Measurements from ENCODE around the gene PPP2R2B.

Gene PPP2R2B

GRCh38 chr5:146878476-146879172 is at the start of gene PPP2R2B:
Gene PPP2R2B (minus strand): TSS chr5:146878757.
- DNase-seq (ENCODE audit: low spot score), result no peak

DNA sequence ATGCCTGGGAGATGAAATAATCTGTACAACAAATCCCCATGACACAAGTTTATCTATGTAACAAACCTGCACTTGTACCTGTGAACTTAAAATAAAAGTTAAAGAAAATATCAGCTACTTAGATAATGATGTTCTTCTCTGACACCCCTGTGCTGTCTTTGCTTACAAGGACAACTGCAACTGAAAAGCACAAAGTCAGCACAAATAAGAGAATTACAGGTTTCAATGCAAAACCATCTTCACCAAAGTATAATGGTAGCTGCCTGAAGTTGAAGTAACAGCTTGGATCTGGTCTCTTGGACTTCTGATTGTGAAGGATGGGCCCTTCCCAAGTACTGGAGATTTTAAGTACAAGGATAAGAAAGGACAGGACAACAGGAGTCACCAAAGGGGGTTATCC is 45.6 kb upstream of the PPP2R2B start:
- no peak for DNase-seq (ENCODE audit: low spot score)

GRCh38 chr5:146921225-146921624 is 42.7 kb upstream of the PPP2R2B start:
- no peak for DNase-seq (ENCODE audit: low spot score)

GRCh38 chr5:146920351-146920881 is 41.9 kb upstream of the PPP2R2B start:
- no peak for DNase-seq (ENCODE audit: low spot score)

DNA sequence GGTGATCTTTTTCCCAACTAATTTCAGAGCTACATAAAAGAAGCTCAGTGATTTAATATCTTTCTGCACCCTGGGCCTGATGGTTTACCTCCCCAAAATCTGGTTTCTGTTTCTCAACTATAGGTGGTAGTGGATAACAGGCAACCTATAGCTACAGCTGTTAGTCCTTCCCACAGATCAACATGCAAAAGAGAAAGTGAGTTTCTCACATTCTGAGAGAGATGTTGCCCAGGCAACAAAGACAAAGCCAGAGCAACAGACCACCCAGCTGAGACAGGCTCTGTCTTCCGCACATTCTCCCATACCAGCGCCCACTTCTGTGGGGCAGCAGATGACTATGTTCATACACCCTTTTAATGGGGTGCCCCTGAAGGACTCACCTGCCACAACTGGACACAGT is 40.7 kb upstream of the PPP2R2B start:
- no peak for DNase-seq (ENCODE audit: low spot score)

GRCh38 chr5:146917931-146918330 is 39.4 kb upstream of the PPP2R2B start:
- no peak for DNase-seq (ENCODE audit: low spot score)

DNA sequence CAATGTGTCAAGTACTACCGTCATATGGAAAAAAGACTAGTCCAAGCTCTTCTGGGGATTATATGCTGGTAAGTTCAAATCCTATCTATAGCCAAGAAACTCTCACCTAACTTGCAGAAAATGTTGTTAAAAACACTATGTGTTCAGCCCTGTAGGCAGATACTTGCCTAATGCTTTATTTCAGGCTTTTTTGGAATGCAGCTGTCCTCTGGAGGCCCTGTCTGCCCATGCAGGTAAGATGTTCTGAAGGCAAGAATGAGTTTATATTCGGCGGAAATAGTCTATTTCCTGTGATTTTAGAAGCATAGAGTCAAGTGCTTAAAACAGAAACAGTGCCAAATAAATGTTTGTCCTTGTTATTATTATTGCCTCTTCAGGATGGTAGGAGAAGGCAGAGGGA is 34.3 kb upstream of the PPP2R2B start:
- no peak for DNase-seq (ENCODE audit: low spot score)

GRCh38 chr5:146910239-146910638 is 31.7 kb upstream of the PPP2R2B start:
- DNase-seq (ENCODE audit: low spot score), result no peak

- DNase-seq (ENCODE audit: low spot score), result no peak
These were observed 30.9 kb upstream of the PPP2R2B start for GRCh38 chr5:146909255-146910068.

GRCh38 chr5:146906803-146907202 is 28.2 kb upstream of the PPP2R2B start:
- DNase-seq (ENCODE audit: low spot score), result no peak

DNA sequence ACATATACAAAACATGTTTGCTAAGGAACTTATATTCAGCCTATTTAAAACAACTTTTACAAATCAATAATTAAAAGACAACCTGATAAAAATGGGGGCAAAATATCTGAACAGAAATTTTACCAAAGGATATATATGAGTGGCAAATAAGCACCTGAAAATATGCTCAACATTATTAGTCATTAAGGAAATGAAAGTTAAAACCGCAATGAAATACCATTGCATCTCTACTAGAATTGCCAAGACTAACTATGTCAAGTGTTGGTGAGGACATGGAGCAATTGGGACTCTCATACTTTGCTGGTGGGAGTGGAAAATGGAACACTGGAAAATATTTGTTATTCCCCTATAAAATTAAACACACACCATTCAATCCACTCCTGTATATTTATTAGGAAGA is 26.3 kb upstream of the PPP2R2B start:
- DNase-seq (ENCODE audit: low spot score), result no peak

DNA sequence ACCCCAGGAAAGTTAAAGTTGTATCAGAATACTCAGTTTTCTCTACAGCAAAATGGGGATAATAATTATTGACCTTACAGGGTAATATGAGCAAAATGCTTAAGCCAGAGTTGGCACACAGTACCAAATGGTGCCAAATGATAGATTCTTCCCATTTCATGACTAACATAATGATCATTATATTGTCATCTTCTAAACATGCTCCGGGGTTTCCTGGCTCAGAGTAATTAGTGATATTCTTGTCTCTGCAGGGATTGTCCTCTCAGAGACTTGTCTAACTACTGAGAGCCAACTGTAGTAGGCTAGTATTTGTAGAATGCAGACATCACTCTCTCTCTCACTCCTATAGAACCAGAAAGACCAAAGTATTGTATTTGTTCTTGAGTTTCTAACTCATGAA is 25.2 kb upstream of the PPP2R2B start:
- no peak for DNase-seq (ENCODE audit: low spot score)

GRCh38 chr5:146902471-146902870 is 23.9 kb upstream of the PPP2R2B start:
- DNase-seq (ENCODE audit: low spot score), result no peak

GRCh38 chr5:146897061-146897460 is 18.5 kb upstream of the PPP2R2B start:
- no peak for DNase-seq (ENCODE audit: low spot score)

DNA sequence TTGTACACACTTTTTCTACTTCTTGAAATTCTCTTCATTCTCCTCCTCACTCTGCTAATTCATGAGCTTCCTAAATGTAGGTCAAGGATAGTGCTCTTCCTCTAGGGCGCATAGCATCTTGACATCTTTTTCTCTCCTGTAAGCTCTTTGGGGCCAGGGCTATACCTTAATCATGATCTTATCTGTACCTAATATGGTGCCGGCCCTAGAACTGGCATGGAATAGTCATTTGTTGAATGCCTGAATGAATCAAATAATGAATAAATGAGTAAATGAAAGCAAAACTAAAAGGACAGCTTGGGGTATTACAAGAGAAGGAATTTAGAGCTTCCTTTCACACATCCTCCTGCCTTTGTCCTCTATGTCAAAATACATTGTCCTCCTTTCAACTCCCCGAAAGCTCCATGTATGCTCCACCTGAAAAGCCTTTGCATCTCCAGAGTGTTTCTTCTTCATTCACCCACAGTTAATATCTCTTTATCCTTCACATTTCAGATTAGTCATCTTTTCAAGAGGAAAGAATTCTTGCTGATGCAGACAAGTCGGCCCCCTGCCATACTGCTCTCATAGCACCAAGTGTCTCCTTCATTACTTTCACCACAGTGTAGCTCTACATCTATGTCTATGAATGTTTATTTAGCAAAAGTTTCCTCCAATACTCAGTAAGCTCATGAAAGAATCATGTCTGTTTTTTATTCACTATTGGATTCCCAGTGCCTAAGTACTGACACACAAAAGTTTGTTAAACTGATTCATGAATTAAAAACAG is 16.4 kb upstream of the PPP2R2B start:
- DNase-seq (ENCODE audit: low spot score), result no peak

DNA sequence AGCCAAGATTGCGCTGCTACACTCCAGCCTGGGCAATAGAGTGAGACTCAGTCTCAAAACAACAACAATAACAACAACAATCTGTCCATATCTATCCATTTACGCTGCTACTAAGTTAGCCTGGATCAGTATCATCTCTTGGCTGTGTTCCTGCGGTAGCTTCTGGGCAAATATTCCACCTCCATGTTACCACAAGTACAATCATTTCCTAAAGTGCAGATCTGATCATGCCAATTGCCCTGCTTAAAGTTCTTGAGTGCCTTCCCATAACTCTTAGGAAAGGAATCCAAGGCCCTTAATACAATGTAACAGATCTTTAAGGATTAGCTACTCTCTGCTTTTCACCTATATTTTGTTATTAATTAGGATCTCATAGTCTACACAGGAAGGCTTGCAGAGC is 15.4 kb upstream of the PPP2R2B start:
- DNase-seq (ENCODE audit: low spot score), result no peak

GRCh38 chr5:146892231-146892630 is 13.7 kb upstream of the PPP2R2B start:
- no peak for DNase-seq (ENCODE audit: low spot score)

DNA sequence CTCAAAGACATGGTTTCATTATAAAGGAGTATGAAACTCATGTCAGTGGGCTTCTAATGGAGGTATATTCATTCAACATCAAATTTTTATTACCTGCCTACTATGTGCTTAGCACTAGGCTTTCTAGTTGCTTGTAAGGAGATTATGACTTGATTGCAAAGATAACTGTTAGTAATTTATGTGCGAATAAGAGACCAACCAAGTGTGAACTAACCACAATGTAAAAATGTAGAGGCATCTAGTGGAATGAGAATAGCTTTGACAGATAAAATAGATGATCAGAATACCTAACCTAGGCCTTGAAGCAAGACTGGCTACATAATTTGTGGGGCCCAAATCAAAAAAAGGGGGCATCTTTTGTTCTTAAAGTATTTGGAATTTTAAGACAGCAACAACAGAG is 13.0 kb upstream of the PPP2R2B start:
- DNase-seq (ENCODE audit: low spot score), result no peak

DNA sequence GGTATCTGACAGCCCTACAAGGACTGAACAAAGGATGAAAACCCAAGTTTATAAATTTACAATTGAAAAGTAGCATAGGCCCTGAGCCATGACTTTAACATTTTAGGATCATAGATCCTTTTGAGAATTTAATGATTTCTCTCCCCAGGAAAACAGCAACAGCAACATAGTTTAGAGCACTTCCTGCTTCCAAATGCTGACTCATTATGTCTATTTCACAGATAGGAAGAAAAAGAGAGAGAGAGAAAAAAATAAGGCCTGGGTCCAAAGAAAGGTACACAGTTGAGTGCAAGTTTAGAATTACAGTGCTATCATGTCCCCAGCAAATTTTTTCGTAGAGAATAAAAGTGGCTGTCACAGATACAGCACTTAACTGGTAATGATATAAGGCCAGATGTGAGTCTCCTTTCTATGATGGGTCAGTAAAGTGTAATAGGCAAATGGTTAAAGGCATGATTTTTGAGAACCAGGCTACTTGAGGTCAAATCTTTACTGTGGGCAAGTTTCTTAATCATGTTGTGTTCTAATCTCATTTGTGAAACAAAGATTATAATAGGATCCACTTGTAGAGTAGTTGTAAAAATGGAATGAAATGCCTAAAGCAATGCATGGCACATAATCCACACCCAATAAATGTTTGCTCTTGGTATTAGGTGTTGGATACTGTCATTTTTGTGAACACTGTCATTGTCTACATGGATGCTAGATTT is 12.3 kb upstream of the PPP2R2B start:
- DNase-seq (ENCODE audit: low spot score), result no peak

DNA sequence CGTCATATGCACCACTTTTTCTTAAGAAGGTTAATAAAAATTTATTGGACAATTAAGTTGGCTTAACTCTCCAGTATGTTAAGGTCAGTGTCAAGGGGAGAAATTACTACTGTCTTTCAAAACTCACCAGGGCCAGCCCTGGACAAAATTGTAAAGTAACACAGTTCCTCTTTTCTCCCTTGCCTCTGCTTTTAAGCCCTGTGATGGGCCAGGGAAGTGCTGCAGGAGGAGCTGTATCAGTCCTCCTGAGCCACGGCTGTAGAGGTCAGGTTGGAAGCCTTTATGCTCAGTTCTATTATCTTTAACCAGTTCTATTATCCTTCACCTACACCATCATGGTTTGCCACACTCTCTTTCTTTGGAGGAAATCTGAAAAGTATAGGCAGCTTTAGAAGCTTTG is 11.5 kb upstream of the PPP2R2B start:
- no peak for DNase-seq (ENCODE audit: low spot score)

DNA sequence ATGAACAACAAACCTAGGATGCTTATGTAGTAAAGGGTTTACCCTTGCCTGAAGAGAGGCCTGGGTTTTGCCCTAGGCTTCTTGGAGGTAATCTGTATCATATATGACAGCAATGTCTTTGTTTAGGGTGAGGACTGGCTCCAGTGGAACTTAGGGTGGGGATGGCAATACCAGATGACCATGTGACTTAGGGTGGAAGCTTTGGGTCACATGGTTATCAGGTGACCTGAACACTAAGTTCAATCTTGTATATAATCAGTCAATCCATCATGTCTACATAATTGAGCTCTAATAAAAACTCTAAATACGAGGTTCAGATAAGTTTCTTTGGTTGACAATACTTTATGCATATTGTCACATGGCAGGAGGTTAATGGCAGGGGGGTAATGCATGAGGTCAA is 10.6 kb upstream of the PPP2R2B start:
- DNase-seq (ENCODE audit: low spot score), result no peak
